Activated naive CD8-positive, alpha-beta T cell treated with anti-CD3 and anti-CD28 coated beads, Interleukin-2, amount 50 U/mL, for 24 hours (primary cell): ENCODE results near the gene CCL23.

Experiments used
- ATAC-seq: fragments of 150-1000 bp; cut with Tn5 transposase; one replicate; pipeline ENCODE4 v1.10.0; 2021
- DNase-seq: peaks from one replicate; pipeline ENCODE4 v3.0.0; 2021
- H3K27ac Mint-ChIP-seq: one replicate; pipeline ENCODE4 v1.8.0; 2021; ENCODE audit warnings: mild to moderate bottlenecking, mixed read lengths
- H3K27me3 Mint-ChIP-seq: one replicate; pipeline ENCODE4 v1.8.0; 2021; ENCODE audit warnings: mixed read lengths
- H3K36me3 Mint-ChIP-seq: one replicate; pipeline ENCODE4 v1.8.0; 2021; ENCODE audit warnings: low read depth, mixed read lengths
- H3K4me1 Mint-ChIP-seq: one replicate; pipeline ENCODE4 v1.8.0; 2021; ENCODE audit warnings: mixed read lengths
- H3K4me3 Mint-ChIP-seq: one replicate; pipeline ENCODE4 v1.8.0; 2021; ENCODE audit warnings: mild to moderate bottlenecking, moderate library complexity, mixed read lengths
- H3K9me3 Mint-ChIP-seq: one replicate; pipeline ENCODE4 v1.8.0; 2021; ENCODE audit warnings: mixed read lengths

CCL23 gene

DNA sequence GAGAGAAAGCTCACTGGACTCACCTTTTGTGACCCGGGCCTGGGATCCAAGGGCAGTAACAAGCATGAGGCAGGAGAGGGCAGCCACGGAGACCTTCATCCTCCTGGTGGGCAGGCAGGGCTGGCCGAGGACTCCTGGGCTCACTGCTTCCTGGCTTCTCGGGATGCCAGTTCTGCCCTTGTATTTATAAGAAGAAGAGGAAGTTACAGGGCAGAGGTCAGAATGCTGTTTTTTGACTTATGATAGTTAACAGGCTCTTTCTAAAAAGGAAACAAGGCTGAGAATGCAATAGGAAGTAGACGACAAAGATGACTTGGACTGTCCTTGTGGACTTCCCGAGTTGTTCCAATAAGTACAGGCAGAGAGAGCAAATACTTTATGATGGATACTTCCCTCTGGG, at the start of gene CCL23:
TSS of gene CCL23 (minus strand) at position 174 of the 400 bp plus-strand sequence. CDS start at position 99, 75 bp downstream.
- H3K4me3 Mint-ChIP-seq: no peak within 1 kb of the TSS
- no peak for ATAC-seq

GRCh38 chr17:36066365-36066985, 48.7 kb upstream of the CCL23 start:
- no peak for DNase-seq
- peaks cover 2% of the 10 kb centered on the region for H3K36me3 Mint-ChIP-seq
- no peaks in the 10 kb centered on the region for H3K9me3 Mint-ChIP-seq

More for the DNA sequence above, at the start of gene CCL23:
- Mint-ChIP-seq H3K4me1 (peaks cover 4% of the 10 kb centered on the region), H3K9me3 (no peaks in the 10 kb centered on the region), H3K27me3 (peaks cover 41% of the 10 kb centered on the region), H3K27ac (no peak within 1 kb of the TSS), H3K36me3 (no peaks in the 10 kb centered on the region)
- DNase-seq: no peak

DNA sequence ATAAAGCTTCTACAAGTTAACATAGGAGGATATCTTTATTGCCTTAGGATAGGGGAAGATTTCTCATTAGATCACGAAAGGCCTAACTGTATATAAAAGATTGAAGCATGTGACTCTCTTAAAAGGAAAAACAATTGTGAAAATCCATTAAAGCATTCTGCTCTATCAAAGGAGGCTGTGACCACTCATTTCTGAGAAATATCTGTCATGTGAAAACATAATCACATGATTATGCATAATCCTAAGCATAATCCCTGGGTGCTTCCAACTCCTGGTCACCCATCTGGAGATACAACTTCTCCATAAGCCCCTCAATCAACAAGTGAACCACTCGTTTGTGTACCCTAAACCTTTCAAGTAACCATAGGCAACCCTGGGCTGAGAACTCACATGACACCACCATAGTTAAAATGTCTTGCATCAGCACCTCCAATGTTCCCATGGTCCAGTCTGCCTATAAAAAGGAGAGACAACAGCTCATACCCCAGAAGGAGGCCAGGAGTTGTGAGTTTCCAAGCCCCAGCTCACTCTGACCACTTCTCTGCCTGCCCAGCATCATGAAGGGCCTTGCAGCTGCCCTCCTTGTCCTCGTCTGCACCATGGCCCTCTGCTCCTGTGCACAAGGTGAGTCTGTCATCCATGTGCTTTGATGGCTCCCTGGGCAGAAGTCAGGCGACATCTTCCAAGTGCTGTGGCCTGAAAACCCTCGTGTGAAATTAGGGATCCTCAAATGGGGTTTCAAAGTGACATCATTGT, 46.2 kb upstream of the CCL23 start, which contains the start of gene CCL18:
TSS of gene CCL18 (plus strand) at position 487 of the 756 bp plus-strand sequence. CDS start at position 558, 71 bp downstream.
- no peak for DNase-seq
- Mint-ChIP-seq H3K27ac (no peak within 1 kb of the TSS), H3K4me3 (no peak within 1 kb of the TSS), H3K4me1 (peaks cover 22% of the 10 kb centered on the region), H3K9me3 (no peaks in the 10 kb centered on the region), H3K27me3 (peaks cover 11% of the 10 kb centered on the region), H3K36me3 (peaks cover 2% of the 10 kb centered on the region)
- ATAC-seq: no peak

More at GRCh38 chr17:36066365-36066985, 48.7 kb upstream of the CCL23 start:
- Mint-ChIP-seq H3K27me3 (peaks cover 8% of the 10 kb centered on the region), H3K27ac (peak overlapping the region; percentile 44), H3K4me1 (peaks cover 40% of the 10 kb centered on the region), H3K4me3 (no peak overlapping the region)
- ATAC-seq: peak; percentile 83

DNA sequence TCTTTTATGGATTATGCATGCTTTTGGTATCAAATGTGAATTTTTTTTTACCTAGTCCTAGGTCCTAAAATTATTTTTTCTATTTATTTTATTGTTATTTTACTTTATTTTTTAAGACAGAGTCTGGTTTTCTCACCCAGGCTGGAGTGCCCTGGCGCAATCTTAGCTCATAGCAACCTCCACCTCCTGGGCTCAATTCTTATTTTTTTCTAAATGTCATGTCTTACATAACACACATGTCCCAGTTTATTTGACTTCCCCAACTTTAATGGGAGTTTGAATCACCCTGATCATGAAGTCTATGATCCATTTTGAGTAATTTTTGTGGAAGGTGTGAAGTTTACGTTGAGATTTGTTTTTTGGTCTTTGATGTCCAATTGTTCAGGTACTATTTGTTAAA, 43.0 kb upstream of the CCL23 start:
- Mint-ChIP-seq H3K36me3 (peaks cover 2% of the 10 kb centered on the region), H3K4me1 (peaks cover 9% of the 10 kb centered on the region), H3K4me3 (no peak overlapping the region), H3K27me3 (peaks cover 8% of the 10 kb centered on the region), H3K27ac (no peak overlapping the region), H3K9me3 (no peaks in the 10 kb centered on the region)
- ATAC-seq (no peak), DNase-seq (no peak)

- no peak for ATAC-seq
- H3K36me3 Mint-ChIP-seq: peaks cover 2% of the 10 kb centered on the region
- H3K4me1 Mint-ChIP-seq: peaks cover 10% of the 10 kb centered on the region
- peaks cover 8% of the 10 kb centered on the region for H3K27me3 Mint-ChIP-seq
- no peak overlapping the region for H3K4me3 Mint-ChIP-seq
- DNase-seq: no peak
- H3K9me3 Mint-ChIP-seq: no peaks in the 10 kb centered on the region
- H3K27ac Mint-ChIP-seq: no peak overlapping the region
Measured at GRCh38 chr17:36059406-36059805, 41.6 kb upstream of the CCL23 start.

DNA sequence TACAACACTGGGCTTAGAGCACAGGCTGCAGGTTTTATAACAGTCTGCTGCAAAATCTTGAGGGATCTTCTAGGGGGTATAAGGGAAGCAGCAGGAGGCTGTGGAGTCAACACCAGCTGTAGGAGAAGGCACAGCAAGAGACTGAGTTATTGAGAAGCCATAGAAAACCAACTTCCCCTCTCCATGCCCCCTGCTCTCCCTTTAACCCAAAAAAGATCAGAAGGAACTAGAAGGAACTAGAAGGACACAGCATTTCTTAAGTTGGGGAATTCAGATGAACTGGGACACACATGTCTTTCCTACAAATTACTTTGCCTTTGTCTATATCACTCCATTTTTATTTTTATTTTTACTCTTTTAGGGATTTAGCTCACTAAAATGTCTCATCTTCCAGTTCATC, 40.1 kb upstream of the CCL23 start:
- no peak overlapping the region for H3K4me3 Mint-ChIP-seq
- no peak for DNase-seq
- no peaks in the 10 kb centered on the region for H3K36me3 Mint-ChIP-seq
- H3K4me1 Mint-ChIP-seq: peaks cover 10% of the 10 kb centered on the region
- ATAC-seq: no peak
- H3K27ac Mint-ChIP-seq: no peak overlapping the region
- no peaks in the 10 kb centered on the region for H3K9me3 Mint-ChIP-seq
- H3K27me3 Mint-ChIP-seq: peaks cover 10% of the 10 kb centered on the region

DNA sequence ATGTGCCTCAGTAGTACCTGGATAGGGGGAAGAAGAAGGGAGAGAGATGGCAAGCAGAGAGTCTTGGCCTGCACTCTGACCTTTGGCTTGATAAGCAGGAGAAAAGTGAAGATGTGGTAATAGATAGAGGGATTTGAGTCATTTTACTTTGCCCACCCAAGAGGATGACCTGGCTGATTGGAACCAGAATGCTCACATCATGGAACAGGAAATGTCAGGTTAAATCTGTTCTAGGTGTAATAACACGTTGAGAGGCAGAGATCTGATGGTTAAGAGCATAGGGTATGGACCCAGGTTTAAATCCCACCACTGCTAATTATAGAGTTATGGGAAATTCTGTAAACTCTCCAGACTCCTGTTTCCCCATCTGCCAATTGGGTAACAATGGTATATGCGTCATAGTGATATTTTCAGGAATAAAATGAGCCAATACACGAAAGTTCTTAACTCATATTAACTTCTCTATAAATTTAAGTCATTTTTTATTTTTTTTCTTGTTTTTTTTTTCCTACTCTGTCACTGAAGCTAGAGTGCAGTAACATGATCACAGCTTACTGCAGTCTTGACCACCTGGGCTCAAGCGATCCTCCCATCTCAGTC, 38.2 kb upstream of the CCL23 start:
- peak; percentile 36 for ATAC-seq
- Mint-ChIP-seq H3K4me3 (no peak overlapping the region), H3K27ac (no peak overlapping the region), H3K27me3 (peaks cover 15% of the 10 kb centered on the region), H3K9me3 (peaks cover 13% of the 10 kb centered on the region), H3K36me3 (peaks cover 3% of the 10 kb centered on the region), H3K4me1 (peaks cover 10% of the 10 kb centered on the region)
- DNase-seq: no peak

DNA sequence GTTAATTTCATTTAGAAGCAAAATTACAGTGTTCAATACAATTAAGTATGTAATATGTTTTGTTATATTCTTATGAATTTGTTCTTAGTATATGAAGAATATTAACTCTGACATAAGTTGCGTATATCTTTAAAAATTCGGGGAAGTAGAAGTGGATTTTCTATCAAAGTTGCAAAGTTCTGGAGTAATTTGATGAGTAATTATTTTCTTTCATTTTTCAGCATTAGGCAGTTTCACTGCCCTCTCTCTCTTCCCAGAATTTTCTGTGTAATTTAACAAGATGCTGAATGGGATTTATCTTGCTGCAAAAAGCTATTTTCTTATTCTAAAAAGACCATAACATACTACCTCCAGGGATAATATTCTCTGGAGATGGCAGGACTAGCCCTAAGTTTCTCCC, 37.4 kb upstream of the CCL23 start:
- Mint-ChIP-seq H3K9me3 (peaks cover 16% of the 10 kb centered on the region), H3K4me1 (peaks cover 10% of the 10 kb centered on the region), H3K36me3 (peaks cover 3% of the 10 kb centered on the region), H3K27me3 (peaks cover 15% of the 10 kb centered on the region), H3K27ac (no peak overlapping the region), H3K4me3 (no peak overlapping the region)
- no peak for ATAC-seq
- DNase-seq: no peak

GRCh38 chr17:36049643-36050042, 31.9 kb upstream of the CCL23 start:
- H3K9me3 Mint-ChIP-seq: peaks cover 36% of the 10 kb centered on the region
- peaks cover 28% of the 10 kb centered on the region for H3K27me3 Mint-ChIP-seq
- no peak overlapping the region for H3K27ac Mint-ChIP-seq
- H3K4me1 Mint-ChIP-seq: no peaks in the 10 kb centered on the region
- H3K4me3 Mint-ChIP-seq: no peak overlapping the region
- H3K36me3 Mint-ChIP-seq: peaks cover 3% of the 10 kb centered on the region
- ATAC-seq: no peak
- no peak for DNase-seq

DNA sequence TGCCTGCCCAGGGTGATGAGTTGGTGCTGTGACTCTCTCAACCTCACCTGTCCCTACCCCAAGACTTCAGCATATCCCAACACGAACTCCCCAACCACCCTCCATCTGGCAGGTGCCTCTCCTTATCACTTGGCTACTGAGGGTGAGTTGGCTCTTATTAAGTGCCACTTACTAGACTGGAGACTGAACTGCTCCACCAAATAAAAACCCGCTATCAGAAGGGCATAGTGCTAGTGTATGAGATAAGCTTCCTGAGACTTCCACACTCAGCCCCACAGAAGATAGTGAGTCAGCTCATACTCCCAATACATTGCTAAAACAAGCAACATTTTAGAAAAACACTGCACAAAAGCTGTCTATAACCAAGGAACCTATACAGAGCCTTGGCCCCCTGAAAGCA, 30.3 kb upstream of the CCL23 start:
- ATAC-seq (no peak), DNase-seq (no peak)
- Mint-ChIP-seq H3K9me3 (peaks cover 36% of the 10 kb centered on the region), H3K4me3 (no peak overlapping the region), H3K36me3 (peaks cover 3% of the 10 kb centered on the region), H3K27me3 (peaks cover 31% of the 10 kb centered on the region), H3K4me1 (no peaks in the 10 kb centered on the region), H3K27ac (no peak overlapping the region)

DNA sequence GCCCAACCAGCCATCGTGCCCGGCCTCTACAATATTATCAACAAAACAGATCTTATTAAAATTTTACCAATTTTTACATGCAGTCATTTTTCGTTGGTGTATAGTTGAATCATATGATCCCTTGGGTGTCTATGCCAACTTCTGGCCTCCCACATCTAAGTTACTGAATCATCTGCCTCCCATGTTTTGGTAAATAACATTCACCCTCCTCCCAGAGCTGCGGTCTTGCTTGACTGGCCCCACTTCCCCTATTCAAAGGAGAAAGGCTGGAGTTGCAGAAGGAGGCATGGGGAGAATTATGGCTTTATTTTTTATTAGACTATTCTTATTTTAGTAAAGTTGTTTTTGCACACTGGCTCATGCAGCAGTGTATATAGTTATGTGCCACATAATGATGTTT, 18.5 kb upstream of the CCL23 start:
- H3K27me3 Mint-ChIP-seq: peaks cover 20% of the 10 kb centered on the region
- no peaks in the 10 kb centered on the region for H3K9me3 Mint-ChIP-seq
- no peaks in the 10 kb centered on the region for H3K36me3 Mint-ChIP-seq
- no peak overlapping the region for H3K4me3 Mint-ChIP-seq
- H3K4me1 Mint-ChIP-seq: peaks cover 7% of the 10 kb centered on the region
- DNase-seq (no peak), ATAC-seq (no peak)
- H3K27ac Mint-ChIP-seq: no peak overlapping the region

DNA sequence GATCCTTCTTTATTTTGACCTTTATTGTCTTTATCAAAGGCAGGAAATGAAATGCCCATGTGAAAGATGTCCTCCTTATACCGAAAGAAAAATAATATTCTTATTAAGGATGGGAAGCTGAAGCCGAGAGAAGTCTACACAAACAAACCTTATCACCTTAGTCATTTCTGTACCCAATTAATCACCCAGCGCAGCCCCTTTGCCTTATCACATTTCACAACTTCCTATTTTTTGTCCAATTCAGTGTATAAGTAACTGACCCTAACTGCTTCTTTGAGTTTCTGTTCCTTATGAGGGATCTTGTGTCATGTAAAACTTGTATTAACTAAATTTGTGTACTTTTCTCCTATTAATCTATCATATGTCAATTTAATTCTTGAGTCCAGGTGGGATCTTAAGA, 16.4 kb upstream of the CCL23 start:
- Mint-ChIP-seq H3K27me3 (peaks cover 29% of the 10 kb centered on the region), H3K36me3 (no peaks in the 10 kb centered on the region), H3K27ac (no peak overlapping the region), H3K9me3 (no peaks in the 10 kb centered on the region), H3K4me1 (peaks cover 6% of the 10 kb centered on the region), H3K4me3 (no peak overlapping the region)
- no peak for ATAC-seq
- no peak for DNase-seq

GRCh38 chr17:36030956-36031355, 13.2 kb upstream of the CCL23 start:
- no peak for ATAC-seq
- Mint-ChIP-seq H3K9me3 (no peaks in the 10 kb centered on the region), H3K27me3 (peaks cover 27% of the 10 kb centered on the region), H3K4me1 (peaks cover 6% of the 10 kb centered on the region), H3K4me3 (no peak overlapping the region), H3K36me3 (no peaks in the 10 kb centered on the region), H3K27ac (no peak overlapping the region)
- no peak for DNase-seq

GRCh38 chr17:36027761-36028160, 10.0 kb upstream of the CCL23 start:
- peaks cover 18% of the 10 kb centered on the region for H3K27me3 Mint-ChIP-seq
- no peaks in the 10 kb centered on the region for H3K4me1 Mint-ChIP-seq
- ATAC-seq (no peak), DNase-seq (no peak)
- no peaks in the 10 kb centered on the region for H3K9me3 Mint-ChIP-seq
- no peak overlapping the region for H3K27ac Mint-ChIP-seq
- H3K36me3 Mint-ChIP-seq: no peaks in the 10 kb centered on the region
- H3K4me3 Mint-ChIP-seq: no peak overlapping the region
